GM20000 (cell line): ENCODE data around the gene OMG.
"Not testable (repeated sequence)": the region's sequence is repeated elsewhere in the genome, so short reads cannot be mapped to it uniquely, and the experiment has no call there.

ENCODE experiments used
- DNase-seq: peaks from one replicate; pipeline ENCODE4 v3.0.0; 2012; ENCODE audit warnings: low spot score
- TF ChIP-seq, protein P1 (sequence below): IDR thresholded peaks from 2 replicates; pipeline ENCODE4 v1.5.1; 2012; ENCODE audit warnings: mild to moderate bottlenecking, control low read depth; ENCODE audit errors: extremely low read depth, missing control alignments

The OMG gene

GRCh38 chr17:31266042-31266441 is 31.0 kb downstream of the OMG start:
- TF ChIP-seq, protein P1, sequence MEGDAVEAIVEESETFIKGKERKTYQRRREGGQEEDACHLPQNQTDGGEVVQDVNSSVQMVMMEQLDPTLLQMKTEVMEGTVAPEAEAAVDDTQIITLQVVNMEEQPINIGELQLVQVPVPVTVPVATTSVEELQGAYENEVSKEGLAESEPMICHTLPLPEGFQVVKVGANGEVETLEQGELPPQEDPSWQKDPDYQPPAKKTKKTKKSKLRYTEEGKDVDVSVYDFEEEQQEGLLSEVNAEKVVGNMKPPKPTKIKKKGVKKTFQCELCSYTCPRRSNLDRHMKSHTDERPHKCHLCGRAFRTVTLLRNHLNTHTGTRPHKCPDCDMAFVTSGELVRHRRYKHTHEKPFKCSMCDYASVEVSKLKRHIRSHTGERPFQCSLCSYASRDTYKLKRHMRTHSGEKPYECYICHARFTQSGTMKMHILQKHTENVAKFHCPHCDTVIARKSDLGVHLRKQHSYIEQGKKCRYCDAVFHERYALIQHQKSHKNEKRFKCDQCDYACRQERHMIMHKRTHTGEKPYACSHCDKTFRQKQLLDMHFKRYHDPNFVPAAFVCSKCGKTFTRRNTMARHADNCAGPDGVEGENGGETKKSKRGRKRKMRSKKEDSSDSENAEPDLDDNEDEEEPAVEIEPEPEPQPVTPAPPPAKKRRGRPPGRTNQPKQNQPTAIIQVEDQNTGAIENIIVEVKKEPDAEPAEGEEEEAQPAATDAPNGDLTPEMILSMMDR: peak; percentile 17

GRCh38 chr17:31262923-31263322 is 34.1 kb downstream of the OMG start:
- DNase-seq: not testable (repeated sequence)

More at GRCh38 chr17:31266042-31266441, 31.0 kb downstream of the OMG start:
- no peak for DNase-seq

- TF ChIP-seq, protein P1: no peak
- no peak for DNase-seq
Measured at GRCh38 chr17:31261601-31262000, 35.4 kb downstream of the OMG start.

DNA sequence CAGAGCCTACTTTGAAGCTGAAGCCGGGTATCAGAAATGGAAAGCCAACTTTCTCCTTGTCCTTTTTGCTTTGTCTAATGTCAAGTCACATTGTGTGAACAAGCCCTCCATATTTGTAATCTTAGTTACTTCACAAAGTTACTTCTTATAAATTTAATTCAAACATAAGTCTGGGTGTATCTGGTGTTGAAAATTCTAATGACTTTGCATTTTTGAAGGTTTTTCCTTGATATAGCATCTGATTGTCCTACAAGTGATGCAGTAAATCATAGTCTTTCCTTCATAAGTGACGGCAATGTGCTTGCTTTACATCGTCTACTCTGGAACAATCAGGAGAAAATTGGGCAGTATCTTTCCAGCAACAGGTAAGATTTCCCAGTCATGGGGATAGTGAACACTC is 36.9 kb downstream of the OMG start:
- TF ChIP-seq, protein P1: no peak
- no peak for DNase-seq

- TF ChIP-seq, protein P1: no peak
- no peak for DNase-seq
Measured at GRCh38 chr17:31256936-31257335, 40.1 kb downstream of the OMG start.

DNA sequence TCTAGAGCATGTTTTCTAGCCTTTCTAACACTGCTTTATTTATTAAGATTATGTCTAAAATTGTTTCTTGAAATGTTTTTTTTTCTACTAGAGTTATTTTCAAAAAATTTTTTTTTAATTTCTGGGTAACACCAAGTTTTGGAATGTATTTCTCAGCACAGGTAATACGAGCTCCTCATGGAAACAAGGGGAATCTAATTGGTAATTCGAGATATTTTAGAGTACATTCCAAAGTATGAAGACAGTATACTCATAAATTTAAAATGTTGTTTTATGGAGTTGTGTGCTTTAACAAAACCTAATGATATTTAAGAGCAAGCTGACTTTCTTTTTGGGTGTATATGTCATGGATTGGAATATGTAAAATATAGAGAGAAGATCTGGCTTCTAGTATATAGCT is 42.4 kb downstream of the OMG start:
- TF ChIP-seq, protein P1: no peak
- no peak for DNase-seq

DNA sequence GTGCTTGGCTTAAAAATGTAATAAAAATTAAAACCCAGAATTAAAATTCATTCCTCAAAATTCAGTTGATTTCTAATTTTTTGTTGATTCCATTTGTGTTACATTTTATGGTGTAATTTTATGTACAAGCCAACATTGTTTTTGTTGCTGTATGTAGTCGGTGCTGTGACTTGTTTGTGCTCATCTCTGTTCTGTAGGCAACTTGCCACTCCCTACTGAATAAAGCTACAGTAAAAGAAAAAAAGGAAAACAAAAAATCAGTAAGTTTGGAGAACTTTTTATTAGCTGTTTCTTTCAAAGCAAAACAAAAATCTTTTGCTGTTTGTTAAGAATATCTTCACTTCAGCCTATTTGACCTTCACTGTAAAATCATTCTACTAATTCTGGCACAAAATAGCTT is 44.3 kb downstream of the OMG start:
- DNase-seq: no peak
- TF ChIP-seq, protein P1: no peak

- DNase-seq: no peak
- TF ChIP-seq, protein P1: no peak
Measured at GRCh38 chr17:31251970-31252328, 45.1 kb downstream of the OMG start.
